K562 (cell line): ENCODE results near the gene RNF223. TPM values are rescaled to one million over a fixed set of nuclear protein-coding genes. Genes with fewer than 3 reads are reported as not detected.

ENCODE experiments used
- CBFA2T3 ChIP-seq: fragments of 450-650 bp; IDR thresholded peaks from 2 replicates; pipeline ENCODE4 v1.6.1; 2017
- CEBPZ ChIP-seq: fragments of 150-350 bp; IDR thresholded peaks from 2 replicates; pipeline ENCODE4 v1.6.1; 2014; ENCODE audit warnings: low read depth, mild to moderate bottlenecking, low read length, borderline replicate concordance
- CHD4 ChIP-seq: fragments of 200-600 bp; sonication (generic); IDR thresholded peaks from 3 replicates; pipeline ENCODE4 v1.6.1; 2012; ENCODE audit warnings: low read depth, mild to moderate bottlenecking, mixed read lengths, low read length, inconsistent platforms; ENCODE audit not compliant: insufficient read depth, insufficient replicate concordance, poor library complexity, severe bottlenecking
- CREB1 ChIP-seq, 2 experiments: sonication (generic) in 1 of 2; formaldehyde crosslinking in 1 of 2; IDR thresholded peaks; 2 replicates each; pipeline versions ENCODE4 v1.6.1 to v1.8.0; 2012 to 2022; ENCODE audit warnings: inconsistent platforms in 1 of 2, mild to moderate bottlenecking in 1 of 2, missing genetic modification reagents in 1 of 2, moderate library complexity in 1 of 2
- CTBP1 ChIP-seq: fragments of 450-650 bp; IDR thresholded peaks from 2 replicates; pipeline ENCODE4 v1.6.1; 2016; ENCODE audit warnings: borderline replicate concordance
- ELF1 ChIP-seq: fragments of 200-800 bp; sonication (Bioruptor generic); IDR thresholded peaks from 2 replicates; pipeline ENCODE4 v1.6.1; 2016; ENCODE audit warnings: missing genetic modification characterization, missing compliant biosample characterization
- ESRRA ChIP-seq: fragments of 450-650 bp; IDR thresholded peaks from 2 replicates; pipeline ENCODE4 v1.6.1; 2014; ENCODE audit warnings: low read depth, mild to moderate bottlenecking, moderate library complexity, borderline replicate concordance
- ETV5 ChIP-seq: sonication (generic); formaldehyde crosslinking; IDR thresholded peaks from 2 replicates; pipeline ENCODE4 v1.4.0; 2020; ENCODE audit warnings: low read depth, mild to moderate bottlenecking, missing genetic modification reagents
- GABPB2 ChIP-seq: fragments of 250-450 bp; sonication (Bioruptor Pico); conservative IDR thresholded peaks from 2 replicates; pipeline ENCODE4 v1.5.1; 2021; ENCODE audit warnings: mild to moderate bottlenecking
- MEF2A ChIP-seq: IDR thresholded peaks from 2 replicates; pipeline ENCODE4 v1.6.1; 2011; ENCODE audit warnings: low read depth, mild to moderate bottlenecking, low read length, moderate library complexity; ENCODE audit not compliant: control insufficient read depth
- MXI1 ChIP-seq: IDR thresholded peaks from 2 replicates; pipeline ENCODE4 v1.6.1; 2011; ENCODE audit warnings: low read depth, mild to moderate bottlenecking, improper control_type of control experiment, low read length
- PHF21A ChIP-seq: fragments of 450-650 bp; IDR thresholded peaks from 2 replicates; pipeline ENCODE4 v1.6.1; 2017; ENCODE audit warnings: low read depth, borderline replicate concordance
- PRMT5 ChIP-seq: sonication (generic); formaldehyde crosslinking; IDR thresholded peaks from 2 replicates; pipeline ENCODE4 v1.5.0; 2020; ENCODE audit warnings: missing genetic modification reagents
- RAD51 ChIP-seq: fragments of 450-650 bp; IDR thresholded peaks from 2 replicates; pipeline ENCODE4 v1.7.1; 2016; ENCODE audit warnings: low read depth, mild to moderate bottlenecking, borderline replicate concordance
- RFX7 ChIP-seq: fragments of 250-450 bp; sonication (Bioruptor Pico); IDR thresholded peaks from 2 replicates; pipeline ENCODE4 v1.5.1; 2021; ENCODE audit warnings: mild to moderate bottlenecking
- SOX6 ChIP-seq: fragments of 450-650 bp; IDR thresholded peaks from 2 replicates; pipeline ENCODE4 v1.6.1; 2014; ENCODE audit warnings: mild to moderate bottlenecking
- SREBF2 ChIP-seq: sonication (generic); formaldehyde crosslinking; IDR thresholded peaks from 2 replicates; pipeline ENCODE4 v1.4.0; 2020; ENCODE audit warnings: mild to moderate bottlenecking, missing genetic modification reagents
- U2AF1 ChIP-seq: fragments of 200-400 bp; formaldehyde crosslinking; optimal IDR thresholded peaks from 2 replicates; pipeline ENCODE3; 2017; ENCODE audit warnings: mild to moderate bottlenecking, low read depth, low read length, moderate library complexity
- ZKSCAN3 ChIP-seq: fragments of 250-450 bp; sonication (Bioruptor Pico); IDR thresholded peaks from 2 replicates; pipeline ENCODE4 v1.4.0; 2020
- ZNF398 ChIP-seq: fragments of 250-450 bp; sonication (Bioruptor Pico); IDR thresholded peaks from 2 replicates; pipeline ENCODE4 v1.8.0; 2021; ENCODE audit warnings: moderate library complexity, mild to moderate bottlenecking, inconsistent platforms
- polyA plus RNA-seq, 8 experiments: library from polyadenylated mRNA; depleted of rRNA in 4 of 8; stranded (reverse) in 5 of 8; unstranded in 3 of 8; fragments of >200 nt; fragmentation: Nextera tagmentation in 2 of 8; fragmentation: Illumina TruSeq in 1 of 8; extraction: Ambion mirVana in 2 of 8; extraction: Trizol in 1 of 8; gene quantifications; 2 replicates each; pipeline versions ENCODE4 v1.2.1 to v1.2.3, GENCODE V29; 2011 to 2014; ENCODE audit warnings: inconsistent platforms in 1 of 8, missing spikeins in 1 of 8
- total RNA-seq, 7 experiments: library from RNA; depleted of rRNA in 6 of 7; stranded (reverse); fragments of >200 nt in 6 of 7; fragmentation: Illumina TruSeq in 2 of 7; extraction: Trizol in 2 of 7; gene quantifications; 2 replicates each; pipeline versions ENCODE4 v1.2.1 to v1.2.3, GENCODE V29; 2011 to 2021; ENCODE audit warnings: low replicate concordance in 1 of 7
- TF ChIP-seq, protein P1 (sequence below): fragments of 250-450 bp; sonication (Bioruptor Pico); IDR thresholded peaks from 2 replicates; pipeline ENCODE4 v1.8.0; 2022; ENCODE audit warnings: moderate library complexity, mild to moderate bottlenecking, inconsistent platforms

Gene RNF223
- total and polyA plus RNA-seq, 9 of the 15 experiments (the other 6 are each of a cell fraction or from before 2014, with no cell fraction given) = 0.04 to 0.32 TPM; not detected in 7

- no peak for TF ChIP-seq CEBPZ
- no peak for TF ChIP-seq ZKSCAN3
- TF ChIP-seq ESRRA = 0 out of 2 replicates have a peak, but pooled peaks have one; percentile 25
- TF ChIP-seq ELF1 = no peak
- peak; percentile 51; the same call in 1 of the 2 replicates for TF ChIP-seq CTBP1
- TF ChIP-seq U2AF1 = no peak
- TF ChIP-seq PHF21A = no peak
- TF ChIP-seq PRMT5 = no peak
- TF ChIP-seq RAD51 = peak; percentile 17; the same call in 1 of the 2 replicates
- peak; percentile 91 for TF ChIP-seq ETV5
- TF ChIP-seq MEF2A = 0 out of 2 replicates have a peak, but pooled peaks have one; percentile 24
- peak; percentile 79 for TF ChIP-seq CREB1 (IDR thresholded peaks at IDR 0.05)
- peak; percentile 63 for TF ChIP-seq CREB1 (CRISPR knock-in tag; IDR thresholded peaks at IDR 0.05)
- no peak for TF ChIP-seq RFX7
- no peak for TF ChIP-seq MXI1
- TF ChIP-seq CHD4 = no peak
- TF ChIP-seq CBFA2T3 = peak; percentile 43; the same call in 1 of the 2 replicates
- TF ChIP-seq SOX6 = peak; percentile 56; the same call in 1 of the 2 replicates
- TF ChIP-seq SREBF2 (CRISPR knock-in tag) = no peak
- no peak for TF ChIP-seq ZNF398 (CRISPR knock-in tag)
- TF ChIP-seq GABPB2 (CRISPR knock-in tag) = no peak
- TF ChIP-seq, protein P1, sequence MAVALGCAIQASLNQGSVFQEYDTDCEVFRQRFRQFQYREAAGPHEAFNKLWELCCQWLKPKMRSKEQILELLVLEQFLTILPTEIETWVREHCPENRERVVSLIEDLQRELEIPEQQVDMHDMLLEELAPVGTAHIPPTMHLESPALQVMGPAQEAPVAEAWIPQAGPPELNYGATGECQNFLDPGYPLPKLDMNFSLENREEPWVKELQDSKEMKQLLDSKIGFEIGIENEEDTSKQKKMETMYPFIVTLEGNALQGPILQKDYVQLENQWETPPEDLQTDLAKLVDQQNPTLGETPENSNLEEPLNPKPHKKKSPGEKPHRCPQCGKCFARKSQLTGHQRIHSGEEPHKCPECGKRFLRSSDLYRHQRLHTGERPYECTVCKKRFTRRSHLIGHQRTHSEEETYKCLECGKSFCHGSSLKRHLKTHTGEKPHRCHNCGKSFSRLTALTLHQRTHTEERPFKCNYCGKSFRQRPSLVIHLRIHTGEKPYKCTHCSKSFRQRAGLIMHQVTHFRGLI (CRISPR knock-in tag) = no peak
Measured at GRCh38 chr1:1109743-1110142, 35.6 kb upstream of the RNF223 start (continued).
